Limb (tissue), 2 donors: ENCODE results near the gene LCE3A.

Experiments
- DNase-seq, 2 donors: peaks; one replicate each; pipeline ENCODE4 v3.0.0-alpha.2; 2016; ENCODE audit errors: extremely low spot score in 2 of 2

LCE3A gene

DNA sequence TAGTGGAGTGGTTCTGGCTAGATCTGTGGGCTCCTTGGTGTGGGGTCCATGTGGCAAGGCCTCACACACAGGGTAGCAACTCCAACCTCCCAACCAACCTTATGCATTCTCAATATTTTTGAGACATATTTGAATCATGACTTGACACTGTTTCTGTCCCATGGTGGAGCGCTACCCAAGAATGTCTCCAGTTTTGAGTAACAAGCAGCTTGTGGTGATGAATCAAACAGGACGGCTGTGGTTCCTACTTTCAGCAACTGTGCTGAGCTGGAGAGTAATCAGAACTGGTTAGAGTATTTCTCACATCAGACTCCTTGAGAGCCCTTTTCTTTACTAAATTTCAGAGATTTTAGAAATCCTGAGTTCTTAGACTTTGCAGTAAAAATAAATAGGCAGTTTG lies 45.7 kb downstream of the LCE3A start:
- no peak for DNase-seq
